T-helper 9 cell (primary cell): ENCODE measurements around the gene TTC22.
A peak's percentile ranks its signal among the peaks of the same experiment; 100 is the strongest.

Source experiments
- DNase-seq: peaks from one replicate; pipeline ENCODE4 v3.0.0-alpha.2; 2020
- total RNA-seq, 2 donors: gene quantifications; one replicate each; lab custom pipeline; 2026; lab: John Stamatoyannopoulos, UW

The TTC22 gene
- total RNA-seq = 11.1 to 19.0 reads per million in 2 donors

DNA sequence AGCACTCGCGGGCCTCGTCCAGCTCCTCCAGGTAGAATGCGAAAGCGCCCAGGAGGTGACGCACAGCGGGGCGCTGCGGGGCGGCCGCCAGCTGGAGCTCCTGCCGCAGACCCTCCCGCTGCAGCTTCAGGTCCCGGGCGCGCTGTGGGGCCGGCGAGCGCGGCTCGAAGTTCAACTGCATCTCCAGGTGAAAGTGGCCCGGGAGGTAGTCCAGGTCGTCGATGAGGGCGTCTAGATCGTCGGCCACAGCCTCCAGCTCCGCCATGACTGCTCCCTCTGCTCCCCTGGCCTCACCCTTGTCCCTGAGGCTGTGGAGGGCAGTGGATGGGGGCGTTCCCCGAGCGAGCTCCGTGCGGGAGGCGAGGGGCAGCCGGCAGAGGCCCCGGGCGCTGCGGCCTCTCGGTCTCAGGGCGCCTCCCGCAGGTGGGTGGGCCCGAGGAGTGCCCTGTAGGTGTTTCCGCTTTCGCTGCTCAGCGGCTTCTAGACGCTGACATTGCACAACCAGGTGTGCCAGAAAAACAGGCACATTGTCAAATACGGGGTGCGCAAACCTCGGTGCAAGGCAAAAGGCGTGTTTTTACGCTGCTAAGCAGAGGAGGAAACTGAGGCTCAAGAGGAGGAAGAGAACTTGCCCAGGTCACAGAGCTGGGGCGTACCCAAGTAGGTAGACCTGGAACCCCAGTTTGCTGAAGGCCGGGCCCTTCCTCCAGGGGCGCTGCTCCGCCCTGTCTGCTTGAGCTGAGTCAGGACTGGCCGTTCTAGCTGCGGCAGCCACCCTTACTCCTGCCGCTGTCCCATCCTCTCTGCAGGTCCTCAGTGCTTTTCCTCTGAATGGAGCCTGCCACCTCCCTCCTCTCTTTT is at the start of gene TTC22:
TSS of gene TTC22 (minus strand) at position 425 of the 861 bp plus-strand sequence. CDS start at position 265, 160 bp downstream.
- peak; percentile 59 for DNase-seq

DNA sequence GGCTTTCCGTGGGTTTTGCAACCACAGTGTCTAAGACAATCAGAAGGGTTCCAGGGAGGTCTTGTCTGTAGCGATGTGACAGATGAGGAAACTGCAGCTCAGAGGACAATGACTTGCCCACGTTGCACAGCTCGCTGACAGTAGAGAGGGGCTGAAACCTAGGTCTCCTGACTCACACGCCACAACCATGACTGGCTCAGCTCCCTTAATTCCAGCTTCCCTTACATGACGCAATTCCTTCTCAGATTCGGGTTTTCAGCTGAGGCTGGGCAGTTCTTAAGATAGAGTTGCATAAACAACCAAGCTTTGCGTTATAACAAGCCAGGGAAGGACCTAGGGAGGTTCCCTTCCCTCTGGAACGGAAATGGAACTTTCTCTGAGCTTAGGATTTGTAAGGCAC is 49.6 kb upstream of the TTC22 start:
- no peak for DNase-seq

DNA sequence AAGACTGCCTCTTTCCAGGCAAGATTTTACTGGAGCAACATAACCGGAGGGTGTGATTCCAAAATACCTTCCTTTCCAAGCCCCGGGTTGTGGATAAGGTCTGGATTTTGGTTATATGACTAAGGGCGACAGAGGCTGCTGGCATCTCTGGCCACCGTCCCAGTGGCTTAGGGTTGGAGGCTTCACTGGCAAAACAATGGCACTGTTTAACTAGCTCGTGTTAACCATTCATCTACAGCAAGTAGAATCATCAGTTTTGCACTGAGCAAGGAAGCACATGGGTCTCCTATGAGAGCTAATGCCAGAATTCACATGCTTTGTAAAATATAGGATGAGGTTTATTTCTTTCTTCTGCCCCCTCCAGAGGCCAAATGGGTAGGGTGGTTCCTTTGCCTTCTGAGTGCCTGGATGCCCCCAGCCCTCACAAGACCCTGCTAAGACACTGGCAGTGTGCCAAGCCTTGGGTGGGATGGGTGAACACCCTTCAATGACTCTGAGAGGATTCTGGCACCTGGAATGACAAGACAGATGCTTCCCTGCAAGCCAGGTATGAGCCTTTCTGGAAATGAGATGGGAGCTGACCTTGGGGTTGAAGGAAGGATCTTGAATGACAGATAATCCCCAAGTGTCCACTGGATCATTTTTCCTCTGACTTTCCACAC is 49.1 kb upstream of the TTC22 start:
- no peak for DNase-seq

DNA sequence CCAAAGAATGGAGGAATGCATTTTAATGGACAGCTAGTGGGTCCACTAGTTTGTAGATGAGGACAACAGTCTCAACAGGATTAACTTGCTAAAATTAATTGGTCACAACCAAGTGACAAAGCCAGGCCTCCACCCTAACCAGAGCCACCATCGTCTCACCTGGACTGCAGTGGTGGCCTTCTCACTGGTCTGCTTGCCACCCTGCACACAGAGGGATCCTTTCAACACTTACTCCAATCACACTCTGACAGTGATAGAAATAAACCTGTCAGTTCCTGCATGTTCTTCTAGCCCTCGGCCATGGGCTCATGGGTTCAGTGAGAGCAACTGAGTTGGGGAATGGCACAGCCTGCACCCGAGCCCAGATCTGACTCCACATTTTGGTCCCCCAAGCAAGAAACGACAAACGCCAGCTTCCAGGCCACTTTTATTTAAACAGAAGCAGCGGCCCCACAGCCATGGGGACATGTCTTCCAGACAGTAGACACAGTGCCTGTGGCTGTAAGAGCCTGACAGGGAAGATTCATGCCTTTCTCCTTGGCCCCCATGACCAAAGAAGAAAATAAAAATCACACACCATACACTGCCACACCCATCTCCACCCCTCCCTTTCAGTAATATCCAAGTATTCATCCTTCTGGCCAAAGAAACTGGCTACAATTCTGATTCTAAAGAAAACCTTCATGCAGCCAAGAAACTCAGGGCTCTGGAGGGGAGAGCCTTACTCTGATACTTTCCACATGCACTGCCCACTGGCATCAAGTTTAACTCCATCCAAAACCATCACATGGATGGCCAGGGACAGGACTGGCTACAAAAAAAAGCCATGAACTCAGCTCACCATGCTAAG is 48.3 kb upstream of the TTC22 start:
- no peak for DNase-seq

DNA sequence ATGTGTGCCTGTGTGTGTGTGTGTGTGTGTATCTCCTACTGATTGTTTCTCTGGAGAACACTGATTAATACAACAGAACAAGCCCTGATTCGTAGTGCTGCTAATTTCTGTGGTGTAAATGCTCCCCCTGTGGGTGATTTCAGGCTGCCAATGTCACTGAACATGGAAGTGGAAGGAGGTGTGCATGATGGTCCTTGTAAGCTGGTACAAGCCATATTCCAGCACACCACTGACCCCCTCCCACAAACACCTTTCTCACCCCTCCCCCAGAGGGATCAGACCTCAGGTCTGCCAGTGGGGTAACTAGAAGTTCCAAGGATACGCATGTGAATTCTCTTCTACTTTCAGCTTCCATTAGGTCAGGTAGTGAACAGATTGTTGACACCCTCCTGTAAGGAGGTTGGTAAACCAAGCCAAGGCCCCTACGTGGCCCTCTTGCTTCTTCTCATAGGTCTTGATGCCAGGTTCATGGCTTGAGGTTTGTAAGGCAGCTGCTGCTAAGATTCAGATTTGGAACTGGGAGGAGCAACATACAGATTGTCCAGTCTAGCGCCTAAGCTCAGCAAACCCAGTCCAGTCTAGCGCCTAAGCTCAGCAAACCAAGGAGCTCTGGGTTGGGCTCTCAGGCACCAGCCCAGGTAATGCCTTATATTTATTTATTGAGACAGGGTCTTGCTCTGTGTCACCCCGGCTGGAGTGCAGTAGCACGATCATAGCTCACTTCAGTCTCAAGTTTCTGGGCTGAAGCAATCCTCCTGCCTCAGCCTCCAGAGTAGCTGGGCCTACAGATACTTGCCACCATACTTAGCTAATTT is 47.2 kb upstream of the TTC22 start:
- DNase-seq = no peak

DNA sequence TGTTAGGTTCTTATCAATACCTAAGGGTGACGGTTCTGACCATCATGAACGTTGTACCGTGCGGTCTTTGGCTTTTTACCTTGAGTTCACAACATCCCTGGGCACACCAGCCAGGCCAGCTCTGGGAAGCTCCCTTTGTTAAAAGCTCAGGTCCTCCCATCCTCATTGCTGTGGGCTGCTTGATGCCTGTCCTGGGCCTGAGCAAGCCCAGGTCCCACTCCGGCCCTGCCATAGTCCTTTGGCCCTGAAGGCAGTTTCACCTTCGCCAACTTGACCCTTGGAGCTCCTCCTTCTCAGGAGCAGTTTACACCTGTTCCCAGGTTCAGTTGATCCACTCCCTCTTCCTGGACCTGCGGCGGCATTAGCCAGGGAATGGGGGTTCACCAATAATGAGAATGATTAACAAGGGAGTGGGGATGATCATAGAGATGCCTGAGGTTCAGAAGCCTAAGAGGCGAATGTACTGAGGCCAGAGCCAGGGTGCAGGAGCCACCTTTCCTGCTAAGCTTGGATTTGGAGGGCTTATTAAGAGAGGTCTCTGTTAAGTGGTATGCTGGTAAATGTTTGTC is 45.7 kb upstream of the TTC22 start:
- no peak for DNase-seq

DNA sequence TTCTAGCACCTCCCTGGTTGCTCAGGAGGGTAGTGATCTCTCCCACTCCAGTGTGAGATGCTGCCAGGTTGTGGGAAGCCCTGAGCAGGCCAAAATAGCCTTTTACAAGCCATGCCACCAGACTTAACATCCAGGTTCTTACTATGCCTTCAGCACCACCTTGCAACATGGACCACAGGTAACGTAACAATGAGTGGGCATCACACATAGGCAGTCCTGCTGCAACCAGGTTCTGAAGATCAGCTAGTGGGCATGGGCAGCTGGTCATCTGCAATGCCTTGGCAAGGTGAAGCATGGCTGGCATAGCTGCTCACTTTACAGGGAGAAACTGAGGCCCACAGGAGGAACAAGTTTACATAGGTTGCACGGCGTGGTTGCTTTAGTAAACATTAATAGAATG is 45.2 kb upstream of the TTC22 start:
- no peak for DNase-seq

DNA sequence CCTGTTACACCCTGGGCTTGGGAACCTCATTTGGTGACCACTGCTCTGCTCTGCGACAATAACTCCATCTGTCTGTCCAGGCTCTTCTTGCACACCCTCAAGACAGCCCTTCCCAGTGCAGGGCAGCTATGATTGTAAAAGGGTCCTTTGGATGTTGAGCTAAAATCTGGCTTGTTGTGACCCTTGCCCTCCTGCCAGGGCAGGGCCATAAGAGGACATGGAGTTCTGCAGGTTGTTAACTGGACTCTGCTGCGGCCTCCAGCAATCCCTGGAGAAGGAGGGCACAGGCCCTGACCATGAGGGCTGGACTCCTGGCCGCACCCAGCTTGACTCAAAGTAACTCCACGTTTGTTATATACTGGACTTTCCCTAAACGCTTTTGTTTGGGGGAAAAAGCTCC is 44.6 kb upstream of the TTC22 start:
- DNase-seq = no peak

DNA sequence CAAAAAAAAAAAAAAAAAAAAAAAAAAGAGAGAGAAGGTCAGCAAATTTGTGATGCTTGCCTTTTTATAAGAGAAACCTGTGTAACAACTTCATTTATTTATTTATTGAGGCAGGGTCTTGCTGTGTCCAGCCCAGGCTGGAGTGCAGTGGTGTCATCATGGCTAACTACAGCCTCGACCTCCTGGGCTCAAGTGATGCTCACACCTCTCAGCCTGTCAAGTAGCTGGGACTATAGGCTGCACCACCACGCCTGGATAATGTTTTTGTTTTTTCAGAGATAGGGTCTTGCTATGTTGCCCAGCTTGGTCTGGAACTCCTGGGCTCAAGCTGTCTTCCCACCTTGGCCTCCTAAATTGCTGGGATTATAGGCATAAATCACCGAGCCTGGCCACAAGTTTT is 43.4 kb upstream of the TTC22 start:
- no peak for DNase-seq

DNA sequence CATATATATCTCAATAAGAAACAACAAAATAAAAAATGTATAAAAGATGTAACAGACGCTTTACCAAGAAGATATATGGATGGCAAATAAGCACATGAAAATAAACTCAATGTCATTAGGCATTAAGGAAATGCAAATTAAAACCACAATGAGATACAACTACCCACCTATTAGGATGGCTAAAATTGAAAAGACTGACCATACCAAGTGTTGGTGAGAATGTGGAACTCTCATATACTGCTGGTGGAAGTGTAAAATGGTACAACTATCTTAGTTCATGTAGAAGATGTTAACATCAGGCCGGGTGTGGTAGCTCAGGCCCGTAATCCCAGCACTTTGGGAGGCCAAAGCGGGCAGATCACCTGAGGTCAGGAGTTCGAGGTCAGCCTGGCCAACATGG is 42.3 kb upstream of the TTC22 start:
- DNase-seq = no peak

DNA sequence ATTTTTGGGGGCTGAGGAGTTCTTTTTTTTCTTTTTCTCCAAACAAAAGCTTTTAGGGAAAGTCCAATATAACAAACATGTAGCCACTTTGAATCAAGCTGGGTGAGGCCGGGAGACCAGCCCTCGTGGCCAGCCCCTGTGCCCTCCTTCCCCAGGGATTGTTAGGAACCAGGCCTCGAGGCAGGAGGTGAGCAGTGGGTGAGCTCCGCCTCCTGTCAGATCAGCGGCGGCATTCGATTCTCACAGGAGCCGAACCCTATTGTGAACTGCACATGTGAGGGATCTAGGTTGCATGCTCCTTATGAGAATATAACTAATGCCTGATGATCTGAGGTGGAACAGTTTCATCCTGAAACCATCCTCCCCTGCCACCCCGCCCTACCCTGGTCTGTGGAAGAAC is 41.8 kb upstream of the TTC22 start:
- no peak for DNase-seq

DNA sequence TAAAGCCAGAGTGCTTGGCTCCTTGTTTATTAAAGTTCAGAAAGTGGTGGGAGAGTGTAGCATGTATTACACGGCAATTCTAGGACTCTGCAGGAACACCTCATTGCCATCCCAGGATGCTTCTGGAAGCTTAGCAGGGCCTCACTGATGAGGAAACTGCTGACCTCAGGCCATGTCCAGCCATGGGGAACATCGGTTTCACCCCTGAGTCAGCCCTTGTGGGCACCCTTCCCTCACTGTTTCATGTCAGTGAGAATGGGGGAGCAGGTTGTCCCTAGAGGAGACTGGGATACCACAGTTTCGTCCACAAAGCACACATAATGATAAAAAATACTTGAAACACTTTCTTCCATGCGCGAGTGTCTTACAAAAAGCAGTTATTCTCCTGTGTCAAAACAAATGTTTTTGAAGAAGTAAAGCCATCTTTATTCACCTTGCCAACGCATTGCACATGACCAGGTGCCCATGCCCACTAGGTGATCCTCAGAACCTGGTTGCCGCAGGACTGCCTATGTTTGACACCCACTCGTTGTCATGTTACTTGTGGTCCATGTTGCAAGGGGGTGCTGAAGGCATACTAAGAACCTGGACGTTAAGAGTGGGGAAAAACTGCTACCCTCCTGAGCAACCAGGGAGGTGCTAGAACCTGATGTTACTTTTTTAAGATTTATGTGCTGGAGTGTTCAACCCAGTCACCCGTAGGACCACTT is 41.2 kb upstream of the TTC22 start:
- DNase-seq = no peak

DNA sequence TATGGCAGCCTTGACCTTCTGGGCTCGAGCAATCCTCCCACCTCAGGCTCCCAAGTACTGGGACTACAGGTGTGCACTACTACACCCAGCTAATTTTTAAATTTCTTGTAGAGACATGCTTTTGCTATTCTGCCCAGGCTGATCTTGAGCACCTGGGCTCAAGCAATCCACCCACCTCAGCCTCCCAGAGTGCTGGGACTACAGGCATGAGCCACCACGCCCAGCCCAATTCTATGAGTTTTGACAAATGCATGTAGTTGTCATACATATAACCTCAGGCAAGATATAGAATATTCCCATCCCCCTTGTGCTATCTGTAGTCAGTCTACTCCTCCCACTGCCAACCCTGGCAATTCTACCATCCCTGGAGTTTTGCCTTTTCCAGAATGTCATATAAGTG is 38.7 kb upstream of the TTC22 start:
- DNase-seq = no peak

DNA sequence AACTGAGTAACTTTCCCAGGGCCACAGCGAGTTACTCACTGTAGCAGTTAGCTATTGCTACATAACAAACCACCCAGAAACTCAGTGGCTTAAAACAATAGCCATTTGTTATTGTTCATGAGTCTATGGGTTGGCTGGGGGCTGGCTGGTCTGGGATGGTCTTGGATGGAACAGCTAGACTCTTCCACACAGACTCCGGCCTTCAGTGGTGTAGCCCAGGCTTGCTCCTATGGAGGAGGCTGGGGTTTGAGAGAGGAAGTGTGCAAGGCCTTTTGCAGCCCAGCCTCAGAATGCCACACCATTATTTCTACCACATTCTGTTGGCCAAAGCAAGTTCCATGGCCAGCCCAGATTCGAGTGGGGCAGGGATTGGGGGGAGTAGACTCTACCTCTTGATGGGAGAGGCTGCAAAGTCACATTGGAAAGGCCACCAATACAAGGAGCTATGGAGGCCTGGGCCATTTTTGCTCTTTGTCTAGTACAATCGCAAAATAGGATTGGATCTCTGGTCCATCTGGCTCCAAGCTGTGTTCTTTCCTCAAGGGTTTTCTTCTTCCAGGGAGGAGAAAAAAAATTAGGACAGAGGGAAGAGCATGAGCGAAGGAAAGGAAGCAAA is 37.5 kb upstream of the TTC22 start:
- no peak for DNase-seq

DNA sequence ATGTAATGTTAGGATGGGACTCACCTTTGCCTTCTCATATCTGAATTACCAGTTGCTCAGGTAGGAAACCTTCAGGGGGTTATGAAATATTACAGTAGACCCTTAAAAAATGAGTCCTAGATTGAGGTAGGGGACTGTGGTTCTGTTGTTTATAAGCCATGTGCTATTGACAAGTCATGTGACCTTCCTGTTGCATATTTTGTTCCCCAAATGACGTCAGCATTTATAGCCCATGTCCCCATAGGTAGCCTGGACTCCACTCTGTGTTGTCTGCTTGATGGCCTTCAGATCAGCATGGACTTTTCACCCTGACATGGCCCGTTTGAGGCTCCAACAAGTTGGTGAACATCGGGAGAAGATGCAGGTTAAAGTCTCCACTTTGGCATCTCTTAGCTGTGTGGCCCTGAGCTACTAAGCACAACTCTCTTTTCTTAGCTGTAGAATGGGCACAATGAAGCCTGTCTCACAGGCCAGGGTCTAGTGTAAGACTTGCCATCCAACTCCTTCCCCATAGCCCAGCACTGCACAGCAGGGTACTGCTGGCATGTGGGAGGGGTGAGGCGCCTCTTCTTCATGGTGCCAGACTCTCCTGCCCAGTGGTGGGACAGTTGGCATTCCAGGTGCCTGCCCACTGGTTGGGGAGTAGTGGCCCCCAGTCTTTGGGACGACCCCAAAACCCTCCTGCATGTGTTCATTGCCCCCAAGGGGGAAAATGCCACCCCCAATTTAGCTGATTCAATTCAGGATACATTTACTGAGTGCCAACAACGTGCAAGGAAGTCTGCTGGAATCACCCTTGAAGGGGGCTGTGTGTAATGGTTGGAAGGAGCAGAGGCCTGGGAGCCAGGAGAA is 36.1 kb upstream of the TTC22 start:
- DNase-seq = no peak

DNA sequence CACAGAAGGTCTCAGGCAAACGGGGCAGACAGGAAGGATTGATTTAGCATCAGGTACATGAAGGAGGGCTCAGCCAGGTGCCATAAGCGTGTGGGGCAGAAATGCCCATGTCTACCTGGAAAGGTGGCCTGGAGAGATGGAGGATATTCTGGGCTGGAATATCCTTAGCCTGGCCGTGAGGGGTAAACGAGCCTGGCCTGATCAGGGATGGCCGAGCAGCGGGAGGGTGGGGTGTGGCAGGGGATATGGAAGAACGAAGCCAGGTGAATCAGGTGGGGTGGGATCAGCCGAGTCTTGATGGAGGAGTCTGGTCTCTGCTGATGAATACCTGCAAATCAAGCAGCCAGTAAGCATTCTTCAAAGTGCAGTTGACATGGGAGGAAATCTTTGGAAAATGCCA is 35.5 kb upstream of the TTC22 start:
- DNase-seq = no peak

DNA sequence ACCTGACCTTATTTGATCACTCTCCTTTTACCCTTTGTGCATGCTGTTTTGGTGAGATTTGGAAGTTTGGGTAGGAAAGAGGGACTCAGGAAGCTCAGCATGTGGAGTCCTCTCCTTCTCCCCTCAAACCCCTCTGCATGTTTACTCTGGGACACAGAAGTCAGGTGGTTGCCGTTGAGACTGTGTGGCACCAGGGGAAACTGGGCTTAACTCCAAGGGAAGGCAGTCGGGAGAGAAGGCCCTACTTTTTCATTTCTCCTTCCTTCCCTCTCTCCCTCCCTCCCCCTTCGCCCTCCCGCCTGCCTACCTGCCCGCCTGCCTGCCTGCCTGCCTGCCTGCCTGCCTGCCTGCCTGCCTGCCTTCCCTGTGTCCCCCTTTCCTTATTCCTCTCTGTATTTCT is 34.8 kb upstream of the TTC22 start:
- no peak for DNase-seq

DNA sequence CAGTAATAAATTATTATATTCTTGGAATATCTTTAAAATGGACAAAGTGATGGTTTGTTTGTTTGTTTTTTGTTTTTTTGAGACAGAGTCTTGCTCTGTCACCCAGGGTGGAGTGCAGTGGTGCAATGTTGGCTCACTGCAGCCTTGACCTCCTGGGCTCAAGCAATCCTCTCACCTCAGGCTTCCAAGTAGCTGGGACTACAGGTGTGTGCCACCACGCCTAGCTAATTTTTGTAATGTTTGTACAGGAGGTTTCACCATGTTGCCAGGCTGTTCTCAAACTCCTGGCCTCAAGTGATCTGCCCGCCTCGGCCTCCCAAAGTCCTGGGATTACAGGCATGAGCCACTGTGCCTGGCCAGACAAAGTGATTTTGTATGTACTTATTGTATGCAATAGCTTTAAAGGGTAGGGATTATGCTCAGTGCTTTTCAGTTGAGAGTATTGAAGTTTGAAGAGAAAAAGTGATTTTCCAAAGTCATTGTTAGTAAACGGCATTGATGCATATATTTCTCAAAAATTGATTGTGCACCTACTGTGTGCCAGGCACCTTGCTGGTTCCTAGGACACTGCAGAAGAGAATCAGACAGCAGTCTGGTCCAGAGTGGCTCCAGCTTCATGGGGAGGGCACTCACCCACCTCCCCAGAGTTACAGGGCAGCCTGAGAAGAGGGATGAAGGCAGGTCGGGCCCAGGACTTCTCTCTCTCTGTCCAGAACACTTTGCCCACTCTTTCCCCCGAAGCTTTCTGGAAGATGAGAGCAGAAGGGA is 34.2 kb upstream of the TTC22 start:
- no peak for DNase-seq

DNA sequence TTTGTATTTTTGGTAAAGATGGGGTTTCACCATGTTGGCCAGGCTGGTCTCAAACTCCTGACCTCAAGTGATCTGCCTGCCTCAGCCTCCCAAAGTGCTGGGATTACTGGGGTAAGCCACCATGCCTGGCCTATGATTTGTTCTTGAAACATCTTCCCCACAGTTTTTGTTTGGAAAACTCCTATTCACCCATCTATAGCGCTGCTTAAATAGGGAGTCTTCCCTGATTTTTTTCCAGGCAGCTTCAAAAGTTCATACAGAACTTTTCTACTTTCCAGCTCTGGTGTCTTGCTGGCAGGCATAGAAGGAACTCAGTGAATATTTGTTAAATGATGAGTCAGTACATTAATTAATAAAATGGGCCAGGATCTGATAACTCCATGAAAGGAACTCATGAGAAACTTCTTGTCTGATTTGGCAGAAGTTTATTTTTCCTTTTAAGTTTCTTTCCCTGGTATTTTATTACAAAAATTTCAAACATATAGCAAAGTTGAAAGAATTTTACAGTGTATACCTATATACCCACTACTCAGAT is 33.0 kb upstream of the TTC22 start:
- DNase-seq = no peak
